Activated CD8-positive, alpha-beta memory T cell treated with anti-CD3 and anti-CD28 coated beads for 1 hour (primary cell): ENCODE results near the gene KCTD18.

Experiments
- DNase-seq, 2 donors: peaks; one replicate each; pipeline ENCODE4 v3.0.0-alpha.2; 2020; ENCODE audit warnings: low read depth in 1 of 2; ENCODE audit errors: extremely low read depth in 1 of 2

The KCTD18 gene

DNA sequence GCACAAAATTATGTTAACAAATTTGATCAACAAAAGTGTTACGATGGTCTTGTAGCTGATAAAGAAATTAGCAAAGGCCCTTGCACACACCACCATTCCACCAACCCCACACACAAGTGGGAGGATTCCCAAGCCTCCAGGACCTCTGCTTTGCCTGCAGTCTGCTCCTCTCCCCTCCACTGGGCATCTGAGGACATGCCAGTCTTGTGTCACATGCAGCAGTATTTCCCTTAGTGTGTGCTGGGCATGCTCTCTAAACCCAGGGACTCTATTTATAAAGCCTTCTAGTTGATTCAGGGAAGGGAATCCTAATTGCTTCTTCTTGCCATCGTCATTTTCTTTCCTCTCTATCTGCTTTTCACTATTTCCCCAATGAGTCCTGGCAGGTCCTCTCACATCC, 53.3 kb downstream of the KCTD18 start:
- DNase-seq: no peak

DNA sequence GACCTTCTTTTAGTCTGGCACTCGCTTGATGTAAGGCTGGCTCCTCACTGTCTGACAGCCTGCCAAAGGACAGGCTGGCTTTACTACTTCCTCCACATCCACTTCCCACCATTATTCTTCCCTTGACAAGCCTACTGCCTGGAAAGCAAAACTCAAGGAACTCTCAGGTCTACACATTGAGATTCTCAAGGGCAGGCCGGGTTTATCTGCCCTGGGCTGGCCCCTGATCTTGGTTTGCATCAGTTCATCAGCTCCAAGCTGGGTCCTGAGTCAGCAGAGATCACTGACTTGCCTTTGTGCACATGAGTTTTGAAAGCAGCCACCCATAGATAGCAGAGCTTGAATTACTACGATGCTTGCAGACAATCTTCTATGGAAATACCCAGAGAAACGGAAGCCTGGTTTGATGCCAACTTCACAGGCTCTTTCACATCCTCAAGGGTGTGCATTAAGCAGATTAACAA, 53.9 kb downstream of the KCTD18 start:
- no peak for DNase-seq

DNA sequence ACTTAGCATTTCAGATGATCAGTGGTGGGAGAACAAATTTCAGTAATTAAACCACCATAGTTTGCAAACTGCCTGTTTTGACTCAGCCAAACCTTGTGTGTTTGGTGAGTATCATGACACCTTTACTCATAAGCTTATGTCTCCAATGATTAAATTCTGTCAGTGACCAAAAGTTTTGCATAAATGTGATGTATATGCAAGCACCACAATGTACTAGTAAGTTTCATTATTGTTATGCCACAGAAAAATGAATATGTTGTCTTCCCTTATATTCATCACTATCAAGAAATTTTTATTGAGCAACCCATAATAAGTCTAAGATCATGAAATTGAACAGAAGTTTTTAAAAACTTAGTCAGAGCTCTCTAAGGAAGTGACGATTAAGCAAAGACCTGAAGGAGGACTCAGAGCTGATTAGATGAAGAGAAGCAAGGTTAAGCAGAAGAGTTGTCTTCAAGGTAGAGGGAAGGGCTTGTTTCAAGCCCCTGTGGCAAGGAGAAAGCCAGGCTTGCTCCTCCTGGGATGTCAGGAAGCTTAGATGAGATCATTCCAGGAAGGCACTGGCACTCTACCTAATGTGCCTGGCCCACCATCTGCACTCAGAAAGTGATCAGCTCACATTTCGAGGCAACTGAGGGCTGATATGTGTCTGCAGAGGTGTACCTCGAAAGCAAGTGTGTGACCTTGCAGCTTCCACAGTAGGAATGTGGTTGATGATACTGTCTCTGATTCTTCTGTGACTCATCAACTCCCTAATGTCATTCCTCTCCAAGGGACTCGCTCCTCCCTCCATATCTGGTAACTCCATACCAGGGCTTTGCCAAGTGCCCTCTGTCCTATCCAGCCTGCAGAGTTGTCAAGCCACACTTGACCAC, 54.7 kb downstream of the KCTD18 start:
- no peak for DNase-seq

DNA sequence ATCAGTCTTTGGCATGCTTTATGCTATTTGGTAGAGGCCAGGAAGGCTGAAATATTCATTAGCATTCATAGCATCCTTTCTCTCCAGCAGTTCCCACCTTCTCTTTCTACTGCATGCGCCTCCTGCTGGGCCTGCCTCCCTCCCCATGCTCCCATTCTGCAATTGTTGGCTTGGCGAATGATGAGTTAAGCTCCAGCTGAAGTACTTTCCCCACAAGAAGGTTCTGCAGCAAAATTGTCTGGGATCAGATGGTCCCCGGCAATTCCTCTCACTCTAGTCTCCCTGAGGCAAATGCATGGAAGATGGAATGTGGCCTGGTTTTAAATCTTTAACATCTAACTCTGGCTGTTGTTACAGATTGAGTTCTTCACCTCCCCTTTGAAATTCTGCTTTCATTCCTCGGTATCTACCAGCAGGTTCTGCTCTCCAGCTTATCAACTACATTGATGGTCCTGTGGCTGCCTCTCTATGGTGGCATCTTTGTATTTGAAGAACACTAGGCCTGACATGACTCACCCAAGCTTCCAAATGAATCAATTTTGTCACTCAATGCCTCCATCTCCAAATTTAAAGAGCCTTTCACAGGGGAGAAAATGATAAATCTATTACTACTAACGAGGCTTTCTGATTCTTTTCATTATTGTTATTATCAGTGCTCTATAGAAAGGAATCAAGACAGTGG, 55.9 kb downstream of the KCTD18 start:
- DNase-seq: no peak

DNA sequence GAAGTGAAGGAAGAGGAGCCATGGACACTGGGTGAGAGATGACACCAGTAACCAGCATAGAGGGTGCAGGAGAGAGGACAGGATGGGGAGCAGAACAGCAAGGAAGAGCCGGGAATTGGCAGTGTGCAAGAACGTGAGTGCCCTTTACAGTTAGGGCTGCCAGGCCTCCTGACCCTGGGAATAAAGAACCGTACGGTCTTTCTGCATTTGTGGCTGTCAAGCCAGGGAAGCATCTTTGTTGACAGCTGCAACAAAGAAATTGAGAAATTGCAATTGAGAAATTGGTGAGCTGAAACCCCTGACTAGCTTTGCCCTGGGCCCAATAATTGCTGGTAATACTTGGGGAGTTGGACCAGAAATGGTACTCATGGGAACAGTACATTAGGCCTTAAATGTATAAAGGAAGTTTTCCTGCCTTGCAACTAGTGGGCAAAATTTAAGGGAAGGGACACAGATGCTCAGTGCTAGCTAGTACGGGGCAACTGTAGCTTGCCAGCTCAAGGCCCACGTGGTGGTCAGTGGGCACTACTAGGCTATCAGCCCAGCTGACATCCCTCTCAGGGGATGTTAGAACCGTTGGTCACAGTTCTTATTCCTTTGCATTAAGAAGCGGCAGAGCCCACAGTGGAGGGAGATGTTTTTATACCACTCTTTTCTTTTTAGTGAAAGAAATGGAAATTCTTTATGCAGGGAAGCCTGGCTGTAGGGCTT, 56.6 kb downstream of the KCTD18 start:
- DNase-seq: no peak

DNA sequence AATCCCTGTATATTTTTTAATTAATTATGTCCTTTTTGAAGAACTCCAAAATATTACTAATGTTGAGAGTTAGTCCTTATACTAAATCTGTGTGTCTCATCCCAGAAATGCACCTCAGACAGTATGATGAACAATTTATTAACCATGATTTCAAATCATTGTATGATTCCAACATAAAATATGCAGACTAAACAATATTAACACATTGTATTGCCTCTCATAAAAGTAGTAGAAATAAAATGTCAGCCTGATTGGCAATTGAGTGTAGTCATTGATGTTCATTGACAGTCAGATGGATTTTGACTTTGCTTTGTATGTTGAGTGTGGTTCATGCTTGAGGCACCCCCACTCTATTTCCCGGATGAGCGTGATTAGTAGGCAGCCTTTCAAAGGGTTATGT, 57.5 kb downstream of the KCTD18 start:
- no peak for DNase-seq

DNA sequence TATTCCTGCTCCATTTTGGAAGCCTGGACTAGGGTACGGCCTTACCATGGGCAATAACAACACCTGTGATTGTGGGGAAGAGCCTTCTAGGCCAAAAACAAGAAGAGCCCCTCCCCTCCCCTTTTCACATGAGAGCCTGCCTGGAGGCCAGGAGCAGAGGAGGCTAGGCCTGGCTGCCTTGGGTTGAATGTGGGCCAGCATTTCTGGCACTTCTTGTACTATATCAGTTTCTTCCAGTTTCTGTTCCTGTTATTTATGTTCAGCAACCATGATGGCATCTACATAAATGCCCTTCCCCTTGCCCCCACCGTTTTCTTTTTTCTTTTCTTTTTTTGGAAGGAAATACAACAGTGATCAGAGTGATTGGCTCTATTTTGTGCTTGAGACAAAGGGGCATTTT, 58.4 kb downstream of the KCTD18 start:
- no peak for DNase-seq

DNA sequence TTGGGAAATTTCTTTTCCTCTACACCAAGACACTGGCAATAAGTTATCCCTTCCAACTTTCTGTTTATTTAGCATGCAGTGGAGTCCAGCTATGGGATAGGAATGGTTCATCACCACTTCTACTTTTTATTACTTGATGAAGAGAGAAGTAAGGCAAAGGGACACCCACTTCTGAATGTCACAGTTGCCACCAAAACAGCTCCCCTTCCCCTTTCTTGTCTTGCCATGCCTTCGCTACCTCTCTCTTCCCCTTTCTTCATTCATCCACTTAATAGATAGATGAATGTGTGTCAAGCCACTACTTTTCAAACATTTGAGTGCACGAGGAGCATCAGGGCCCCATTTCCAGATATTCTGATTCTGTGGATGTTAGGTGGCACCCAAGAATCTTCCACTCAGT, 59.6 kb downstream of the KCTD18 start:
- no peak for DNase-seq

DNA sequence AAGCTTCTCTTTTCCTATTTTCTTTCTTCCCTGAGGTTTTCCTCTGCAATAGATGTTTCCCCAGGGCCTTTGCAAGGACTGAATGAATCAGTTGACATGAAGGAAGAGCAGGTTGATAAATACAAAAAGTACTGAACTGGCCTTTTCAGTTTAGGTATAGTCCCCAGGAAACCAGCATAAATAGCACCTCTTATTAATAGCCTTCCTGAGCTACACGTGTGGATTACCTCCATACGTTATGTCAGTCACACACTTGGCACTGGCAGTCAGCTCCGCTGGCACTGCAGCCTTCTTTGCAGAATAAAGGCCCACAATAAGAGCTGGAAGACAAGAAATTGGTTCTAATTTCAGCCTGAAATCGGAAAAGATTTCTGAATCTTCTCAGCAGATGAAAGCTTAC, 60.7 kb downstream of the KCTD18 start:
- DNase-seq: no peak

DNA sequence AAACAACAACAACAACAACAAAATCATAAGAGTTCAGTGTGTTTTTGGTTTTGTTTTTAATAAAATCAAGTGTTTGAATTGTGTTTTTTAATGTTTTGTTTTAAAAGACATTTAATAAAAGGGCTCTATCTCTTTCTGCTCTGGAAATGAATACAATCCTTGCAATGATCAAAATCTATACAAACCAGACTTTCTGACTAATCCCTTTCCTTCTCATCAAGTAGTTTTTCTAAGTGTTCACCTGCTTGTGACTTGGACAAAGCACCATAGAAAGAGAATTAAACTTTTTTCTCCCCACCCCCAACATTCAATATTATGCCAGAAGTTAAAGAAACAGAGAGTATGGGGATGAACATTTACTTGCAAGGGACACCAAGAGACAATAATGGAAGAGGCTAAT, 61.4 kb downstream of the KCTD18 start:
- DNase-seq: no peak

DNA sequence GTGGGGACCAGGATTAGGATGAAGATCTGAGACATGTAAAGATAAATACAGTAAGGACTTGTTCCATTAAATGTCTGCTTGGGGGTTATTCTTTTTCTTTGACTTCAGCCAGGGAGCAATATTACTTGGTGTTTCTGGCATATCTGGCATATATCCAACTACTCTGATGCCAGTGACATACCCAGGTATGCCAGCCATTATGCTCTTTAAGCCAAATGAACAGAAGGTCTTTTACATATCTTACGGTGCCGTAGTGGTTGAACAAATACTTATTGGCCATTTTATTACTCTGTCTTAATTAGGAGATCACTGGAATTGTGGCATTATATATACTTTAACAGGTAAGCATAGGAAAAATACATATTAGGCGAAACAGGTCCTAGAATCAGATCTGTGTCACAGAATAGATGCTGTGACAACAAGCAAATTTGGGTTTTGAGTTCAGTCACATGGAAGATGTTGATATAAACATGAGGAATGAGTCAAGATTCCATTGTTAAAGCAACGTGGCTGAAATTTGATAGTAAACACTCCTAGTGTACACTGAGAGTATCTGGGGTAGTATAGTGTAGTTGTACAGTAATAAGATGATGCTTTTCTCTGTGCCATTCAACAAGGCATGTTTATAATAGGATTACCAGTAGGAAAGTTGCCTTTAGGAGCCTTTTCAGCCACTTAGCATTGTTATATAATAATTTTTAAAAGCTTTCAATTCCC, 62.6 kb downstream of the KCTD18 start:
- DNase-seq: no peak

DNA sequence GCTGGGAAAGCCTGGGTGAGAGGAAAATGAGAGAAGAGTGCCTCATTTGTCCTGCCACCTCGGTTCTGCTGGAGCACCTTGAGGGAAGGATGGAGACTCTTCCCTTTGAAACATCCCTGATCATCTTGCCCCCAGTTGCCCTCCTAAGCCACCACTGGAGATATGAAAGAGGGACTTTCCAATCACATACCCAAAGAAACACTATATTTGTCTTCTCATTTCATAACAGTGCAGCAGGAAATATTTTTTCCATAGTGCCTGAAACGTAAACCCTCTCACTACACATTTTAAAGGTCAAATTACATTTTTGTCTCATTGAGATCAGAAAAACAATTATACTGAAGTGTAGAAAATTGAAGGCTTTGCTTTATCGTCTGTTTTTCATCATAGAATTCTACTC, 63.3 kb downstream of the KCTD18 start:
- DNase-seq: no peak

DNA sequence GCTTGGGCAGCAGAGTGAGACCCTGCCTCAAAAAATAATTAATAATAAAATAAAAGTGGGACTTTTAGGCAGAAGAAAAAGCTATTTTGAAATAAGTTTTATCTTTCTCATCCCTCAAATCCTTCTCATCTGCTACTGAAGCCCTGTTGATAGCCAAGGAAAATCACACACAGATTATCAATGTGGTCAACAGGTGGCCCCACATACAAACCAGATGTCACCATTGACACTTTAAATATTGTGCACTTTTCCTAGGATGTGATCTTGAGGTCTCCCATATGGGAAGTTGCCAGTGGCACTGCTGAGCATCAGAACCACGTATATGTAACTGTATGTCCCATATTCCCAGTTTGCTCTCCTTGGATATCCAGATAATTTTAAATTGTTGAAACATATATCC, 64.6 kb downstream of the KCTD18 start:
- no peak for DNase-seq

DNA sequence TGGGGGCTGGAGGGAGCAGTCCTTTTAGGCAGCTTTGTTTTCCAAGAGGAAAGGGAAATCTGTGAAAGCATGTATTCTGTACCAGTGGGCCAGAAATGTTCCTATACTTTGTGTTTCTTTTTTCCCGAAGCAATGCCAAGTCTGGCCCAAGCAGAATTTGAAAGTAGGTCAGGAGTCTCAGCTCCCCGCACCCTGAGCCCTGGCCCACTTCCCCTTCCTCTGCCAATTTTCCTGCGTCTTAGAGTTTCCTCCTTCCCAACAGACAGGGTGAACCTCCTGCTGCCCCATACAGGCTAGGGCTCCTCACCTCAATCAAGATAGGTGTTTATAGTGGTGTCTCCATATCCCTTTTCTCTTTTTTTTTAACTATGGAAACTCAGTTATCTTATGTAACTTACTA, 65.3 kb downstream of the KCTD18 start:
- no peak for DNase-seq

DNA sequence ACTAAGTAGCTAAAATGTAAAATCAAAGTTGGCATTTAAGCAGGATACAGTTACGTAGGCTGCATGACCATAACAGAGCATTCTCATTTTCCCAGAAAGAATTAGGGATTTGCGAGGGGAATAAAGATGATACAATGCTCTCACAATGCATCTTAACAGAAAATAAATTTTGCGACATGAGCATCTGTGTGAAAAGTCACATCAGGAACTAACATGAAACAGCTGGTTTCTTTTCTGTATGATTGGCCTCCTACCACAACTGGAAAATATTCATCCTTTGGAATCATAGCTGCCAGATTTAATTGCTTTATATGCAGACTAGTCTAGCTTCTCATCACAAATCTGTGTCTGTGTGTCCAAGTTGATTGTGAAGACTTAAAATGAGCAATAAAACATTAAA, 66.0 kb downstream of the KCTD18 start:
- no peak for DNase-seq

DNA sequence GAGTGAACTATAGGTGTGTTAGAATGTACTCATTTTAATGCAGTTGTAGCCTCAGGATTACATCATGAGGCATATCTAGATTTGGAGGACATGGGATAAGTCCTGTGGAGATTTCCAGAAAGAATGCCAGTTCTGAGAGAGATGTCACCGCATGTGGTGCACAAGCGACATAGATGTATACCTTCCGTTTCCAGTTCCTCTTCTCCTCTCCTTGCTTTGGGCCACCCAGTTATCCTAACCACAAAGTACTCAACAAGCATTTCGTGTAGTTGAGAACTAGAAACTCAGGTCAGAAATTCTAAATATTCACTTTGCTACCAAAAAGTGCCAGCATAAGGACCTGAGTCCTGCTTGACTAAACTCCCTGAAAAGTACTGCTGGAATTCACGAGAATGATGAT, 66.5 kb downstream of the KCTD18 start:
- DNase-seq: no peak

DNA sequence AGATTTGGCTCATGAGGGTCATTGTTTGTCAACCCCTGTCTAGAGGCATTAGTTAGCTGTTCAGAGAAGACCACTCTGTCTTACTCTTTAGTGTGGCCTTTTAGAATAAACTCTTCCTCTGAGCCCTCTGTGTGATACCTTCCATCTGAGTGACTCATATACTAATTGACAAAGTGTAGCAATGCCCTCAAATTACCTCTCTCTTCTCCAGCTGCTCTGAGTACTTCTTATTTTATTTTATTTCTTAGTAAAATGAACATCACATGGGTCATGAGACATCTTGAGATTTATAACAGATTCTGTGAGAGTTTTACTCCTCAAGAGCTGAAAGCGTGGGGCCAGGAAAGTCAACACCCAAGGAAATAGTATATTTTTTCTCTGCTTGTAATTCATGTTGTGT, 67.4 kb downstream of the KCTD18 start:
- DNase-seq: no peak

DNA sequence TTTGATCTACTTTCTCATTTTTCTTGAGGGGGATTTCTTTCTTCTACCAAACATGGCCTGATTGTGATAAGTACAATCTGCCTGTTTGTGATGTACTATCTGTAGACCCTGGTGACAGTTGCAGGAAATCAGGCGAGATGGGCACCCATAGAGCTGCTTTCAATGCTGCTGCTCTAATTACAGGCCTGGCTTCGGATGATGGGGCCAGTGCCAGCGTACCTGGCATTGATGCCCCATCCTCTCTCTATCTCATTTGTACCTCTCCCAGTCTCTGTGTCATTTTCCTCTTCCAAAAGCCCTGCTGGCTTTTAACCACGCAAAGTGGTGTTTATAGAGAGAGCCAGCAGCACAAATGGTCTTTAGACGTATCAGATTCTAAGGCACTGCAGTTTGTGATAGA, 69.9 kb downstream of the KCTD18 start:
- DNase-seq: no peak
